K562 (cell line): ENCODE results near the gene TAF7L. TPM values are rescaled to one million over a fixed set of nuclear protein-coding genes. Genes with fewer than 3 reads are reported as not detected.

Source experiments
- ATAC-seq: fragments of 200-7000 bp; cut with Tn5 transposase; 3 replicates; pipeline ENCODE4 v1.9.1; 2020; ENCODE audit warnings: moderate library complexity
- BruUV-seq: library from RNA; stranded (reverse); fragments of 400-500 nt; replicated peaks from 2 replicates; lab custom pipeline; 2021; lab: Mats Ljungman, UMichigan
- CTCF ChIA-PET: fragments of 300-600 bp; formaldehyde crosslinking; extraction: SDS; loops from one replicate; lab custom pipeline; 2021; ENCODE audit warnings: low intra/inter-chr PET ratio; lab: Yijun Ruan, JAX
- POLR2A ChIA-PET: fragments of 300-600, 350-650 bp; sonication (Branson Sonifier 250); formaldehyde crosslinking; extraction: SDS; loops from one replicate; lab custom pipeline; 2021; ENCODE audit warnings: antibody characterized with exemption, inconsistent platforms; lab: Yijun Ruan, JAX
- DNase-seq, 4 experiments: peaks; one replicate each; pipeline versions ENCODE4 v3.0.0 to v3.0.0-alpha.2; 2011 to 2018; ENCODE audit warnings: low spot score in 3 of 4, mixed read lengths in 3 of 4; ENCODE audit errors: extremely low read depth in 1 of 4
- FAIRE-seq: peaks from 2 replicates; lab custom pipeline; 2011; peaks lifted over from hg19 to GRCh38; lab: Jason Lieb, UNC
- H2AFZ ChIP-seq: 2 replicates; pipeline ENCODE4 v1.6.0; 2011; ENCODE audit warnings: low read depth, low read length, control low read depth, inconsistent platforms
- H3K27ac ChIP-seq: fragments of 200-600 bp; 3 replicates; pipeline ENCODE4 v1.8.0; 2011; ENCODE audit warnings: low read depth, mild to moderate bottlenecking, control low read depth, inconsistent platforms, low read length, moderate library complexity, mixed read lengths; ENCODE audit errors: extremely low read depth
- H3K27me3 ChIP-seq, 2 experiments: fragments of 300-600 bp in 1 of 2; 2 replicates in 1 of 2; 3 replicates in 1 of 2; pipeline versions ENCODE4 v1.6.0 to v1.8.0; 2011; ENCODE audit warnings: inconsistent platforms in 2 of 2, low read length in 2 of 2, mild to moderate bottlenecking in 1 of 2, mixed read lengths in 1 of 2, moderate library complexity in 1 of 2; ENCODE audit not compliant: control insufficient read depth in 2 of 2, insufficient read depth in 2 of 2
- H3K36me3 ChIP-seq: fragments of 300-600 bp; 3 replicates; pipeline ENCODE4 v1.8.0; 2011; ENCODE audit warnings: mild to moderate bottlenecking, low read length, inconsistent platforms; ENCODE audit not compliant: control insufficient read depth, insufficient read depth
- H3K4me1 ChIP-seq, 2 experiments: fragments of 200-600 bp in 1 of 2; replicated peaks in 1 of 2; 2 replicates in 1 of 2; 3 replicates in 1 of 2; pipeline versions ENCODE4 v1.5.1 to v1.8.0; 2011; ENCODE audit warnings: inconsistent platforms in 2 of 2, low read length in 2 of 2, mild to moderate bottlenecking in 1 of 2, mixed read lengths in 1 of 2, moderate library complexity in 1 of 2; ENCODE audit not compliant: control insufficient read depth in 2 of 2, insufficient read depth in 2 of 2
- H3K4me2 ChIP-seq: 2 replicates; pipeline ENCODE4 v1.6.1; 2011; ENCODE audit warnings: low read length, control low read depth, inconsistent platforms, mixed read lengths; ENCODE audit not compliant: insufficient read depth
- H3K4me3 ChIP-seq: fragments of 200-600 bp; sonication (generic), shearing (Covaris generic); 2 replicates; pipeline ENCODE4 v1.5.1; 2016; ENCODE audit warnings: control low read depth, inconsistent platforms
- H3K79me2 ChIP-seq: fragments of 200-600 bp; 3 replicates; pipeline ENCODE4 v1.8.0; 2011; ENCODE audit warnings: low read length, inconsistent platforms; ENCODE audit not compliant: control insufficient read depth, insufficient read depth
- H3K9ac ChIP-seq, 2 experiments: 2 replicates each; pipeline versions ENCODE4 v1.6.0 to v1.6.1; 2011; ENCODE audit warnings: low read depth in 2 of 2, low read length in 2 of 2, control low read depth in 1 of 2, inconsistent platforms in 1 of 2, mild to moderate bottlenecking in 1 of 2, mixed read lengths in 1 of 2; ENCODE audit not compliant: insufficient read depth in 1 of 2
- H3K9me1 ChIP-seq: one replicate; pipeline ENCODE4 v1.6.0; 2011; ENCODE audit warnings: inconsistent platforms, mild to moderate bottlenecking, low read length, moderate library complexity; ENCODE audit not compliant: control insufficient read depth, insufficient read depth
- H3K9me3 ChIP-seq: replicated peaks from 2 replicates; pipeline ENCODE4 v1.5.1; 2011; ENCODE audit warnings: low read depth, low read length, inconsistent platforms; ENCODE audit not compliant: control insufficient read depth, insufficient read depth
- H4K20me1 ChIP-seq: replicated peaks from 2 replicates; pipeline ENCODE4 v1.6.1; 2011; ENCODE audit warnings: low read length, inconsistent platforms, mixed read lengths; ENCODE audit not compliant: control insufficient read depth, insufficient read depth
- CHD4 ChIP-seq: fragments of 200-600 bp; sonication (generic); IDR thresholded peaks from 3 replicates; pipeline ENCODE4 v1.6.1; 2012; ENCODE audit warnings: low read depth, mild to moderate bottlenecking, mixed read lengths, low read length, inconsistent platforms; ENCODE audit not compliant: insufficient read depth, insufficient replicate concordance, poor library complexity, severe bottlenecking
- EHMT2 ChIP-seq: fragments of 450-650 bp; IDR thresholded peaks from 2 replicates; pipeline ENCODE4 v1.6.1; 2018; ENCODE audit warnings: antibody characterized with exemption
- ETS2 ChIP-seq: IDR thresholded peaks from 2 replicates; pipeline ENCODE4 v1.6.1; 2016; ENCODE audit warnings: borderline replicate concordance, missing genetic modification characterization, mild to moderate bottlenecking, moderate library complexity, missing compliant biosample characterization; ENCODE audit not compliant: poor library complexity, severe bottlenecking
- MED1 ChIP-seq: sonication (generic); formaldehyde crosslinking; IDR thresholded peaks from 2 replicates; pipeline ENCODE4 v1.8.1; 2023; ENCODE audit warnings: missing genetic modification reagents, borderline replicate concordance
- PCBP1 ChIP-seq: fragments of 200-400 bp; formaldehyde crosslinking; IDR thresholded peaks from 2 replicates; pipeline ENCODE4 v1.6.1; 2018; ENCODE audit warnings: mild to moderate bottlenecking, low read depth, low read length; ENCODE audit not compliant: poor library complexity, severe bottlenecking
- PHF21A ChIP-seq: fragments of 450-650 bp; IDR thresholded peaks from 2 replicates; pipeline ENCODE4 v1.6.1; 2017; ENCODE audit warnings: low read depth, borderline replicate concordance
- ZBTB8A ChIP-seq: fragments of 450-650 bp; IDR thresholded peaks from 2 replicates; pipeline ENCODE4 v1.6.1; 2018; ENCODE audit warnings: mild to moderate bottlenecking, moderate library complexity; ENCODE audit not compliant: partially characterized antibody
- ZNF79 ChIP-seq: fragments of 250-450 bp; sonication (Bioruptor Pico); IDR thresholded peaks from 2 replicates; pipeline ENCODE4 v1.4.0; 2020; ENCODE audit warnings: low read depth, mild to moderate bottlenecking, moderate library complexity
- WGBS: fragments of 100-300 bp; shearing (Covaris generic); methylation state at CpG from one replicate; pipeline ENCODE4 v1.1.6; 2016; ENCODE audit warnings: low coverage, mixed read lengths; ENCODE audit not compliant: insufficient coverage; ENCODE audit errors: missing lambda C conversion rate; 5-methylcytosine and 5-hydroxymethylcytosine counted together
- in situ Hi-C: fragments of 300-500 bp; cut with MboI; formaldehyde crosslinking; loops from 4 replicates; pipeline ENCODE4 v1.15.0; 2018; ENCODE audit warnings: inconsistent platforms, mixed read lengths
- intact Hi-C: fragments of 100-400 bp; cut with micrococcal nuclease; formaldehyde crosslinking; loops from 2 replicates; pipeline ENCODE4 v1.14.2; 2022
- polyA plus RNA-seq, 8 experiments: library from polyadenylated mRNA; depleted of rRNA in 4 of 8; stranded (reverse) in 5 of 8; unstranded in 3 of 8; fragments of >200 nt; fragmentation: Nextera tagmentation in 2 of 8; fragmentation: Illumina TruSeq in 1 of 8; extraction: Ambion mirVana in 2 of 8; extraction: Trizol in 1 of 8; gene quantifications; 2 replicates each; pipeline versions ENCODE4 v1.2.1 to v1.2.3, GENCODE V29; 2011 to 2014; ENCODE audit warnings: inconsistent platforms in 1 of 8, missing spikeins in 1 of 8
- total RNA-seq, 7 experiments: library from RNA; depleted of rRNA in 6 of 7; stranded (reverse); fragments of >200 nt in 6 of 7; fragmentation: Illumina TruSeq in 2 of 7; extraction: Trizol in 2 of 7; gene quantifications; 2 replicates each; pipeline versions ENCODE4 v1.2.1 to v1.2.3, GENCODE V29; 2011 to 2021; ENCODE audit warnings: low replicate concordance in 1 of 7
- TF ChIP-seq, protein P1 (sequence below): fragments of 450-650 bp; IDR thresholded peaks from 2 replicates; pipeline ENCODE4 v1.6.1; 2016; ENCODE audit warnings: low read depth
- TF ChIP-seq, protein P2 (sequence below), 3 experiments: IDR thresholded peaks in 2 of 3; conservative IDR thresholded peaks in 1 of 3; 2 replicates each; pipeline ENCODE4 v1.5.1; 2011 to 2012; ENCODE audit warnings: low read length in 3 of 3, mild to moderate bottlenecking in 3 of 3, control low read depth in 2 of 3, improper control_type of control experiment in 1 of 3, inconsistent platforms in 1 of 3, low read depth in 1 of 3, mixed read lengths in 1 of 3, moderate library complexity in 1 of 3; ENCODE audit not compliant: insufficient read depth in 2 of 3

Gene TAF7L
- total and polyA plus RNA-seq, 9 of the 15 experiments (the other 6 are each of a cell fraction or from before 2014, with no cell fraction given) = 0.07 TPM; not detected in 6

DNA sequence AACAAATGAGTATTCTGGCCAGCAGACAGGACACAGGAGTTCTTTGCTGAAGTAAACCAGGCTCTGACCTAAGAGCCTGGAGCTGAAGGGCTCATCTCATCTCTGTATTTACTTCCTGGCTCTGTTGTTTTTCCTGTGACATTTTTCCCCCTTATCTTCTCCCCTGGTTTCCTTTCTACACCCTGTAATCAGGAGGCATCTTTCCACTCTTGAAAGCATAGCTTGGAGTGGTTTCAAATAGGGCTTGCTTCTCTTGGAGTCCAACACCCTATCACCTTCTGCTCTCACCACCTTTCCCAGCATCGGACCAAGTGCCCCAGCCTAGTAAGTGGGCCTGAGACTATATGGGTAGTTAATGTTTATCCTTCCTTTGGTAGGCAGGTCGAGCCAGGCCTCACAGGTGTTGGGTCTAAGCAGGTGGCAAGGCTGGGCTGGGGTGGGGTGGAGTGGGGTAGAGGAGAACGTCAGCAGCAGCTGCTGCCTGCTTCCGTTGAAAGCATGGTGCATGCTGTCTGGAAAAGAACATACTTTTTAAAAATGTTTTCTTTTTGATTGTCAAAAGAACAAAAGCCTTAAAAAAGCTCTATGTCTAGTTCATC lies 70.4 kb downstream of the TAF7L start:
- Histone ChIP-seq H4K20me1 (no peaks in the 10 kb centered on the region), H3K4me1 (no peaks in the 10 kb centered on the region), H3K79me2 (no peaks in the 10 kb centered on the region), H3K4me3 (no peak overlapping the region), H3K27me3 (peaks cover 0 to 14% of the 10 kb centered on the region in 2 experiments; a peak in 4 of 5 replicates), H3K9me3 (no peaks in the 10 kb centered on the region), H3K9me1 (no peaks in the 10 kb centered on the region), H3K36me3 (no peaks in the 10 kb centered on the region), H3K27ac (no peak overlapping the region), H3K9ac (no peak overlapping the region), H2AFZ (no peak overlapping the region), H3K4me2 (no peak overlapping the region)
- 0% methylated on average over 4 of the region's 4 CpGs for WGBS
- in situ Hi-C loops = no loop called here
- TF ChIP-seq PHF21A = no peak
- TF ChIP-seq, protein P1, sequence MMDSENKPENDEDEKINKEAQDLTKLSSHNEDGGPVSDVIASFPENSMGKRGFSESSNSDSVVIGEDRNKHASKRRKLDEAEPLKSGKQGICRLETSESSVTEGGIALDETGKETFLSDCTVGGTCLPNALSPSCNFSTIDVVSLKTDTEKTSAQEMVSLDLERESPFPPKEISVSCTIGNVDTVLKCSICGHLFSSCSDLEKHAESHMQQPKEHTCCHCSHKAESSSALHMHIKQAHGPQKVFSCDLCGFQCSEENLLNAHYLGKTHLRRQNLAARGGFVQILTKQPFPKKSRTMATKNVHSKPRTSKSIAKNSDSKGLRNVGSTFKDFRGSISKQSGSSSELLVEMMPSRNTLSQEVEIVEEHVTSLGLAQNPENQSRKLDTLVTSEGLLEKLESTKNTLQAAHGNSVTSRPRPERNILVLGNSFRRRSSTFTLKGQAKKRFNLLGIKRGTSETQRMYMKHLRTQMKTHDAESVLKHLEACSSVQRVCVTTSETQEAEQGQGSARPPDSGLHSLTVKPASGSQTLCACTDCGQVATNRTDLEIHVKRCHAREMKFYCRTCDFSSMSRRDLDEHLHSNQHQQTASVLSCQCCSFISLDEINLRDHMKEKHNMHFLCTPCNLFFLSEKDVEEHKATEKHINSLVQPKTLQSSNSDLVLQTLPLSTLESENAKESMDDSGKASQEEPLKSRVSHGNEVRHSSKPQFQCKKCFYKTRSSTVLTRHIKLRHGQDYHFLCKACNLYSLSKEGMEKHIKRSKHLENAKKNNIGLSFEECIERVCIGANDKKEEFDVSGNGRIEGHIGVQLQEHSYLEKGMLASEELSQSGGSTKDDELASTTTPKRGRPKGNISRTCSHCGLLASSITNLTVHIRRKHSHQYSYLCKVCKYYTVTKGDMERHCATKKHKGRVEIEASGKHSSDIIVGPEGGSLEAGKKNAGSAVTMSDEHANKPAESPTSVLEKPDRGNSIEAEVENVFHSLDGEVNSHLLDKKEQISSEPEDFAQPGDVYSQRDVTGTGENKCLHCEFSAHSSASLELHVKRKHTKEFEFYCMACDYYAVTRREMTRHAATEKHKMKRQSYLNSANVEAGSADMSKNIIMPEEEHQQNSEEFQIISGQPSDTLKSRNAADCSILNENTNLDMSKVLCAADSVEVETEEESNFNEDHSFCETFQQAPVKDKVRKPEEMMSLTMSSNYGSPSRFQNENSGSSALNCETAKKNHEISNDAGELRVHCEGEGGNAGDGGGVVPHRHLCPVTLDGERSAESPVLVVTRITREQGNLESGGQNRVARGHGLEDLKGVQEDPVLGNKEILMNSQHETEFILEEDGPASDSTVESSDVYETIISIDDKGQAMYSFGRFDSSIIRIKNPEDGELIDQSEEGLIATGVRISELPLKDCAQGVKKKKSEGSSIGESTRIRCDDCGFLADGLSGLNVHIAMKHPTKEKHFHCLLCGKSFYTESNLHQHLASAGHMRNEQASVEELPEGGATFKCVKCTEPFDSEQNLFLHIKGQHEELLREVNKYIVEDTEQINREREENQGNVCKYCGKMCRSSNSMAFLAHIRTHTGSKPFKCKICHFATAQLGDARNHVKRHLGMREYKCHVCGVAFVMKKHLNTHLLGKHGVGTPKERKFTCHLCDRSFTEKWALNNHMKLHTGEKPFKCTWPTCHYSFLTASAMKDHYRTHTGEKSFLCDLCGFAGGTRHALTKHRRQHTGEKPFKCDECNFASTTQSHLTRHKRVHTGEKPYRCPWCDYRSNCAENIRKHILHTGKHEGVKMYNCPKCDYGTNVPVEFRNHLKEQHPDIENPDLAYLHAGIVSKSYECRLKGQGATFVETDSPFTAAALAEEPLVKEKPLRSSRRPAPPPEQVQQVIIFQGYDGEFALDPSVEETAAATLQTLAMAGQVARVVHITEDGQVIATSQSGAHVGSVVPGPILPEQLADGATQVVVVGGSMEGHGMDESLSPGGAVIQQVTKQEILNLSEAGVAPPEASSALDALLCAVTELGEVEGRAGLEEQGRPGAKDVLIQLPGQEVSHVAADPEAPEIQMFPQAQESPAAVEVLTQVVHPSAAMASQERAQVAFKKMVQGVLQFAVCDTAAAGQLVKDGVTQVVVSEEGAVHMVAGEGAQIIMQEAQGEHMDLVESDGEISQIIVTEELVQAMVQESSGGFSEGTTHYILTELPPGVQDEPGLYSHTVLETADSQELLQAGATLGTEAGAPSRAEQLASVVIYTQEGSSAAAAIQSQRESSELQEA = no peak
- TF ChIP-seq, protein P2, sequence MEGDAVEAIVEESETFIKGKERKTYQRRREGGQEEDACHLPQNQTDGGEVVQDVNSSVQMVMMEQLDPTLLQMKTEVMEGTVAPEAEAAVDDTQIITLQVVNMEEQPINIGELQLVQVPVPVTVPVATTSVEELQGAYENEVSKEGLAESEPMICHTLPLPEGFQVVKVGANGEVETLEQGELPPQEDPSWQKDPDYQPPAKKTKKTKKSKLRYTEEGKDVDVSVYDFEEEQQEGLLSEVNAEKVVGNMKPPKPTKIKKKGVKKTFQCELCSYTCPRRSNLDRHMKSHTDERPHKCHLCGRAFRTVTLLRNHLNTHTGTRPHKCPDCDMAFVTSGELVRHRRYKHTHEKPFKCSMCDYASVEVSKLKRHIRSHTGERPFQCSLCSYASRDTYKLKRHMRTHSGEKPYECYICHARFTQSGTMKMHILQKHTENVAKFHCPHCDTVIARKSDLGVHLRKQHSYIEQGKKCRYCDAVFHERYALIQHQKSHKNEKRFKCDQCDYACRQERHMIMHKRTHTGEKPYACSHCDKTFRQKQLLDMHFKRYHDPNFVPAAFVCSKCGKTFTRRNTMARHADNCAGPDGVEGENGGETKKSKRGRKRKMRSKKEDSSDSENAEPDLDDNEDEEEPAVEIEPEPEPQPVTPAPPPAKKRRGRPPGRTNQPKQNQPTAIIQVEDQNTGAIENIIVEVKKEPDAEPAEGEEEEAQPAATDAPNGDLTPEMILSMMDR (IDR thresholded peaks at IDR 0.05 in 2 of 3, conservative IDR thresholded peaks at IDR 0.05 in 1 of 3; ENCODE audit: insufficient read depth in 2 of 3, low read depth in 1 of 3, low read length in 3 of 3) = no peak
- TF ChIP-seq ETS2 (tag) = no peak
- TF ChIP-seq EHMT2 = no peak
- no peak for TF ChIP-seq PCBP1
- no peak for TF ChIP-seq ZBTB8A
- TF ChIP-seq MED1 (CRISPR knock-in tag) = no peak
- TF ChIP-seq CHD4 = no peak
- no peak for TF ChIP-seq ZNF79
- no peak; the same call in 2 of the 3 replicates for ATAC-seq
- BruUV-seq = no TSS peak
- no peak for DNase-seq
- FAIRE-seq = no peak
- CTCF ChIA-PET = no interaction called here
- intact Hi-C loops = no loop called here
- POLR2A ChIA-PET = interaction anchor here (0.6 kb wide), 1 partner anchor 1435 kb away, joined by 3 read pairs; no protein-coding TSS in a partner anchor
